Liver (tissue), 9 donors: ENCODE results near the gene PAMR1. TPM values are rescaled to one million over a fixed set of nuclear protein-coding genes. Genes with fewer than 3 reads are reported as not detected.

Experiments
- DNase-seq: peaks from one replicate; pipeline ENCODE4 v3.0.0-alpha.2; 2017; ENCODE audit warnings: low spot score
- H3K27ac ChIP-seq, 2 donors: one replicate each; pipeline ENCODE4 v1.7.0; 2013; ENCODE audit warnings: inconsistent platforms in 2 of 2, low read length in 2 of 2, control low read depth in 1 of 2, low read depth in 1 of 2, mild to moderate bottlenecking in 1 of 2
- H3K27me3 ChIP-seq, 4 donors: one replicate each; pipeline versions ENCODE4 v1.6.1 to v1.7.0; 2013; ENCODE audit warnings: low read length in 3 of 4, inconsistent platforms in 1 of 4, mild to moderate bottlenecking in 1 of 4, moderate library complexity in 1 of 4; ENCODE audit not compliant: control insufficient read depth in 4 of 4, insufficient read depth in 4 of 4
- H3K36me3 ChIP-seq, 4 donors: one replicate each; pipeline versions ENCODE4 v1.6.1 to v1.7.0; 2013; ENCODE audit warnings: low read length in 3 of 4, mild to moderate bottlenecking in 3 of 4, low read depth in 1 of 4, moderate library complexity in 1 of 4; ENCODE audit not compliant: control insufficient read depth in 4 of 4, insufficient read depth in 3 of 4
- H3K4me1 ChIP-seq, 4 donors: one replicate each; pipeline versions ENCODE4 v1.6.1 to v1.7.0; 2013; ENCODE audit warnings: low read length in 3 of 4, mild to moderate bottlenecking in 3 of 4, moderate library complexity in 1 of 4; ENCODE audit not compliant: control insufficient read depth in 4 of 4, insufficient read depth in 4 of 4
- H3K4me3 ChIP-seq, 3 donors: one replicate each; pipeline versions ENCODE4 v1.6.1 to v1.7.0; 2013; ENCODE audit warnings: low read length in 3 of 3, control low read depth in 1 of 3, low read depth in 1 of 3, mild to moderate bottlenecking in 1 of 3
- H3K9ac ChIP-seq, 2 donors: one replicate each; pipeline ENCODE4 v1.7.0; 2013; ENCODE audit warnings: low read length in 2 of 2, mild to moderate bottlenecking in 2 of 2, moderate library complexity in 2 of 2, control low read depth in 1 of 2, low read depth in 1 of 2
- H3K9me3 ChIP-seq, 4 donors: one replicate each; pipeline versions ENCODE4 v1.6.1 to v1.7.0; 2013; ENCODE audit warnings: low read length in 3 of 4; ENCODE audit not compliant: control insufficient read depth in 4 of 4
- EGR1 ChIP-seq, 2 donors: IDR thresholded peaks; 2 replicates each; pipeline ENCODE4 v1.6.1; 2016 to 2018; ENCODE audit warnings: antibody characterized with exemption in 2 of 2, low read depth in 2 of 2
- FOXA1 ChIP-seq: IDR thresholded peaks from 2 replicates; pipeline ENCODE4 v1.6.1; 2016; ENCODE audit warnings: antibody characterized with exemption
- FOXA2 ChIP-seq: IDR thresholded peaks from 2 replicates; pipeline ENCODE4 v1.6.1; 2016; ENCODE audit warnings: antibody characterized with exemption
- GABPA ChIP-seq, 2 donors: IDR thresholded peaks in 1 of 2; conservative IDR thresholded peaks in 1 of 2; 2 replicates each; pipeline ENCODE4 v1.6.1; 2016; ENCODE audit warnings: antibody characterized with exemption in 2 of 2, mild to moderate bottlenecking in 1 of 2, moderate library complexity in 1 of 2
- HNF4A ChIP-seq, 2 donors: conservative IDR thresholded peaks; 2 replicates each; pipeline ENCODE4 v1.6.1; 2016; ENCODE audit warnings: antibody characterized with exemption in 2 of 2, mild to moderate bottlenecking in 2 of 2
- HNF4G ChIP-seq: IDR thresholded peaks from 2 replicates; pipeline ENCODE4 v1.6.1; 2016; ENCODE audit warnings: antibody characterized with exemption
- JUND ChIP-seq, 2 donors: IDR thresholded peaks; 2 replicates each; pipeline ENCODE4 v1.6.1; 2016; ENCODE audit warnings: antibody characterized with exemption in 2 of 2
- NR2F2 ChIP-seq: IDR thresholded peaks from 2 replicates; pipeline ENCODE4 v1.6.1; 2016; ENCODE audit warnings: antibody characterized with exemption
- RAD21 ChIP-seq, 2 donors: IDR thresholded peaks; 2 replicates each; pipeline ENCODE4 v1.6.1; 2016; ENCODE audit warnings: antibody characterized with exemption in 2 of 2, mild to moderate bottlenecking in 2 of 2
- RXRA ChIP-seq, 2 donors: IDR thresholded peaks; 2 replicates each; pipeline ENCODE4 v1.6.1; 2017 to 2018; ENCODE audit warnings: antibody characterized with exemption in 2 of 2, mild to moderate bottlenecking in 1 of 2
- SP1 ChIP-seq: IDR thresholded peaks from 2 replicates; pipeline ENCODE4 v1.6.1; 2018; ENCODE audit warnings: antibody characterized with exemption, mild to moderate bottlenecking
- TAF1 ChIP-seq: conservative IDR thresholded peaks from 2 replicates; pipeline ENCODE4 v1.6.1; 2016; ENCODE audit warnings: antibody characterized with exemption, mild to moderate bottlenecking
- YY1 ChIP-seq: IDR thresholded peaks from 2 replicates; pipeline ENCODE4 v1.6.1; 2016; ENCODE audit warnings: antibody characterized with exemption, mild to moderate bottlenecking
- WGBS: extraction: QIAGEN DNeasy Blood & Tissue Kit; methylation state at CpG from one replicate; pipeline ENCODE4 v1.1.7; 2013; 5-methylcytosine and 5-hydroxymethylcytosine counted together
- polyA plus RNA-seq, 2 donors: library from polyadenylated mRNA; stranded (reverse) in 1 of 2; unstranded in 1 of 2; fragments of 200-250 nt in 1 of 2; fragments of >200 nt in 1 of 2; fragmentation: Nextera tagmentation in 1 of 2; extraction: Ambion mirVana in 1 of 2; gene quantifications; one replicate each; pipeline versions ENCODE4 v1.2.1 to v1.2.3, GENCODE V29; 2013 to 2015
- total RNA-seq, 2 donors: library from RNA; depleted of rRNA; stranded (reverse); fragments of >200 nt; gene quantifications; one replicate each; pipeline ENCODE4 v1.2.3, GENCODE V29; 2014
- TF ChIP-seq, protein P1 (sequence below): fragments of 150-350 bp; IDR thresholded peaks from 2 replicates; pipeline ENCODE4 v1.5.1; 2017; ENCODE audit warnings: improper control_type of control experiment, low read depth, low read length; ENCODE audit not compliant: missing input control
- TF ChIP-seq, protein P2 (sequence below): IDR thresholded peaks from 2 replicates; pipeline ENCODE4 v1.6.1; 2016; ENCODE audit warnings: antibody characterized with exemption
- TF ChIP-seq, protein P3 (sequence below): IDR thresholded peaks from 2 replicates; pipeline ENCODE4 v1.6.1; 2016; ENCODE audit warnings: antibody characterized with exemption, mild to moderate bottlenecking
- TF ChIP-seq, protein P4 (sequence below): IDR thresholded peaks from 2 replicates; pipeline ENCODE4 v1.6.1; 2016; ENCODE audit warnings: antibody characterized with exemption
- donor health status: healthy.
- donor health status: healthy.
- donor health status: healthy.
- donor health status: healthy.
- donor health status: healthy.

The PAMR1 gene
- total and polyA plus RNA-seq, 4 donors, result 2.0 to 5.0 (median 2.8) TPM

DNA sequence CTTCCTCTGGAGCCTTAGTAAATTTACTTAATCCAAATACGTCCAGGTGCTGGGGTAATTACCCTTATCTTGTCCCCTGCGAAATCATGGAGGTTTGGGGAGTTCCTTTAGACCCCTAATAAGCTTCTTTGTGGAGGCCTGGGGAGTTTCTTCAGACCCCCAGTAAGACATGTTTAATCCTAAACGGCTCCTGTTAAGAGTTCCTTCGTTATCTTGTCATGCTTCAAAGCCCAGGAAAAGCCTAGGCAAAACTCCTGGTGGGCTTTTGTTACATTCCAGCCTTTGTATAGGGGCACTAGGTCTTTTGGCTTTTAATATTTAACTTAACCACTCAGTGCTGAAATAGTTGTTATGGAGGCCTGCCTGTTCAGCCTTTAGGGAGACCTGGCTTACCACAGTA is 18.1 kb upstream of the PAMR1 start:
- Histone ChIP-seq H3K27me3 (no peaks in the 10 kb centered on the region), H3K9ac (no peak overlapping the region), H3K4me1 (no peaks in the 10 kb centered on the region), H3K27ac (no peak overlapping the region), H3K4me3 (no peak overlapping the region), H3K9me3 (no peaks in the 10 kb centered on the region), H3K36me3 (no peaks in the 10 kb centered on the region)
- no peak for DNase-seq
- 72% methylated on average over 4 of the region's 4 CpGs for WGBS
- TF ChIP-seq TAF1, result no peak
- no peak for TF ChIP-seq FOXA1
- TF ChIP-seq, protein P1, sequence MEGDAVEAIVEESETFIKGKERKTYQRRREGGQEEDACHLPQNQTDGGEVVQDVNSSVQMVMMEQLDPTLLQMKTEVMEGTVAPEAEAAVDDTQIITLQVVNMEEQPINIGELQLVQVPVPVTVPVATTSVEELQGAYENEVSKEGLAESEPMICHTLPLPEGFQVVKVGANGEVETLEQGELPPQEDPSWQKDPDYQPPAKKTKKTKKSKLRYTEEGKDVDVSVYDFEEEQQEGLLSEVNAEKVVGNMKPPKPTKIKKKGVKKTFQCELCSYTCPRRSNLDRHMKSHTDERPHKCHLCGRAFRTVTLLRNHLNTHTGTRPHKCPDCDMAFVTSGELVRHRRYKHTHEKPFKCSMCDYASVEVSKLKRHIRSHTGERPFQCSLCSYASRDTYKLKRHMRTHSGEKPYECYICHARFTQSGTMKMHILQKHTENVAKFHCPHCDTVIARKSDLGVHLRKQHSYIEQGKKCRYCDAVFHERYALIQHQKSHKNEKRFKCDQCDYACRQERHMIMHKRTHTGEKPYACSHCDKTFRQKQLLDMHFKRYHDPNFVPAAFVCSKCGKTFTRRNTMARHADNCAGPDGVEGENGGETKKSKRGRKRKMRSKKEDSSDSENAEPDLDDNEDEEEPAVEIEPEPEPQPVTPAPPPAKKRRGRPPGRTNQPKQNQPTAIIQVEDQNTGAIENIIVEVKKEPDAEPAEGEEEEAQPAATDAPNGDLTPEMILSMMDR, result no peak
- TF ChIP-seq HNF4G, result no peak
- TF ChIP-seq RXRA (IDR thresholded peaks at IDR 0.05), result no peak
- no peak for TF ChIP-seq GABPA (IDR thresholded peaks at IDR 0.05 in 1 of 2, conservative IDR thresholded peaks at IDR 0.05 in 1 of 2)
- TF ChIP-seq YY1, result no peak
- no peak for TF ChIP-seq SP1
- no peak for TF ChIP-seq HNF4A (conservative IDR thresholded peaks at IDR 0.05)
- TF ChIP-seq EGR1 (IDR thresholded peaks at IDR 0.05; ENCODE audit: low read depth in 2 of 2), result no peak
- no peak for TF ChIP-seq RAD21 (IDR thresholded peaks at IDR 0.05)
- TF ChIP-seq NR2F2, result no peak
- TF ChIP-seq FOXA2, result no peak
- TF ChIP-seq, protein P2, sequence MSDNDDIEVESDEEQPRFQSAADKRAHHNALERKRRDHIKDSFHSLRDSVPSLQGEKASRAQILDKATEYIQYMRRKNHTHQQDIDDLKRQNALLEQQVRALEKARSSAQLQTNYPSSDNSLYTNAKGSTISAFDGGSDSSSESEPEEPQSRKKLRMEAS, result no peak

DNA sequence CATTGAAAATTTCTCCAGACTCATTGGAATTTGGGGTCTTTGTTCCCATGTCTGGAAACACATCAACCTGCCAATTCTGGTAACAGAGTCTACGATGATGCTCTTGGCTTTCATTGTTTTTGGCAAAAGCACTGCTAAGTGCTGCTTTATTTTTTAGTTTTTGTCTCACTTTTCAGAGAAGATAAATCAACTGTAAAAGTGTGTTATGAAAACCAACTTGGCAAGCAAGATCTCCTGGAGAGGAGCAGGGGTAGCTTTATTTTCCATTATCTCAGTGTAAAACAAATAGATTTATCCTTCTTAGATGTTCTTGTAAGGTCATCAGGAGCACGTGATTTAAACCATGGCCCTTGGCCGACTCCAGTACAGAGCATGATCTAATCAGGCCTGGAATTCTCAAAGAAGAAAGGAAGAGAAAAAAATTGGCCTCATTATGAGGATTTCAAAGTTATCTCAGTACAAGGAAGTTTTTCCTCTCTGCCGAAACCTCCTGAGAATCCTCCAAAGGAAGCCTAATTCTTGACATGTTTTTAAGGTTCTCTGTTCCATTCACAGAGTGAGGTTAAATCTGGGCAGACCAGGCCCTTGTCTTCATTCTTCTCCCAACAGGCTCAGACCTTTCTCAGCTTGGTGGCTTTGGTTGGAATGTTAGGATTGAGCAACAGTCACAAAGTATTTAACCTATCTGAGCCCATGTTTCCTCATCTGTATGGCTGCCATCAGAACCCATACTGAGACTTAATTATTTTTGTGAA is 16.4 kb upstream of the PAMR1 start:
- H3K9me3 ChIP-seq, result no peaks in the 10 kb centered on the region
- no peak overlapping the region for H3K4me3 ChIP-seq
- H3K36me3 ChIP-seq, result no peaks in the 10 kb centered on the region
- WGBS, result 54% methylated on average over 4 of the region's 4 CpGs
- H3K9ac ChIP-seq, result no peak overlapping the region
- H3K27me3 ChIP-seq, result no peaks in the 10 kb centered on the region
- TF ChIP-seq RXRA (IDR thresholded peaks at IDR 0.05) (peak in 1 of 2 donors; percentile 7), EGR1 (IDR thresholded peaks at IDR 0.05; ENCODE audit: low read depth in 2 of 2) (no peak)
- no peak overlapping the region for H3K27ac ChIP-seq
- DNase-seq, result no peak
- H3K4me1 ChIP-seq, result no peaks in the 10 kb centered on the region

DNA sequence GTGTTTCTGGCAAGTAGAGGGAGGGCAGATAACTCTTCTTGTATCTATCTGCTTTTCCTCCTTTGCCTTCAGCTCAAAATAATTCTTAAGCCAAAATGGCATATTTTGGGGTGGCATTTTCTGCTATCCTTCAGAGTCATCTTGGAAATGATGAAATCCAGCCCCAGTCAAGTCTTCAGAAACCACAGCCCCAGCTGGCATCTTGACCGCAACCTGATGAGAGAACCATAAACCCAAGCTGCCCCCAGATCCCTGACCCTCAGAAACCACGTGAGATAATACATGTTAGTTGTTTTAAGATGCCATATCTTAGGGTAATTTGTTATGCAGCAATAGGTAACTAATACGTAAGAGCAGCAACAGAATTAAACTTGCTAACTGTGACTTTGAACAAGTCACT is 15.1 kb upstream of the PAMR1 start:
- Histone ChIP-seq H3K4me1 (no peaks in the 10 kb centered on the region), H3K4me3 (no peak overlapping the region), H3K9ac (no peak overlapping the region), H3K27ac (no peak overlapping the region), H3K36me3 (no peaks in the 10 kb centered on the region), H3K27me3 (no peaks in the 10 kb centered on the region), H3K9me3 (no peaks in the 10 kb centered on the region)
- no peak for DNase-seq
- no peak for TF ChIP-seq SP1
- no peak for TF ChIP-seq FOXA1
- TF ChIP-seq, protein P2, result no peak
- TF ChIP-seq, protein P3, sequence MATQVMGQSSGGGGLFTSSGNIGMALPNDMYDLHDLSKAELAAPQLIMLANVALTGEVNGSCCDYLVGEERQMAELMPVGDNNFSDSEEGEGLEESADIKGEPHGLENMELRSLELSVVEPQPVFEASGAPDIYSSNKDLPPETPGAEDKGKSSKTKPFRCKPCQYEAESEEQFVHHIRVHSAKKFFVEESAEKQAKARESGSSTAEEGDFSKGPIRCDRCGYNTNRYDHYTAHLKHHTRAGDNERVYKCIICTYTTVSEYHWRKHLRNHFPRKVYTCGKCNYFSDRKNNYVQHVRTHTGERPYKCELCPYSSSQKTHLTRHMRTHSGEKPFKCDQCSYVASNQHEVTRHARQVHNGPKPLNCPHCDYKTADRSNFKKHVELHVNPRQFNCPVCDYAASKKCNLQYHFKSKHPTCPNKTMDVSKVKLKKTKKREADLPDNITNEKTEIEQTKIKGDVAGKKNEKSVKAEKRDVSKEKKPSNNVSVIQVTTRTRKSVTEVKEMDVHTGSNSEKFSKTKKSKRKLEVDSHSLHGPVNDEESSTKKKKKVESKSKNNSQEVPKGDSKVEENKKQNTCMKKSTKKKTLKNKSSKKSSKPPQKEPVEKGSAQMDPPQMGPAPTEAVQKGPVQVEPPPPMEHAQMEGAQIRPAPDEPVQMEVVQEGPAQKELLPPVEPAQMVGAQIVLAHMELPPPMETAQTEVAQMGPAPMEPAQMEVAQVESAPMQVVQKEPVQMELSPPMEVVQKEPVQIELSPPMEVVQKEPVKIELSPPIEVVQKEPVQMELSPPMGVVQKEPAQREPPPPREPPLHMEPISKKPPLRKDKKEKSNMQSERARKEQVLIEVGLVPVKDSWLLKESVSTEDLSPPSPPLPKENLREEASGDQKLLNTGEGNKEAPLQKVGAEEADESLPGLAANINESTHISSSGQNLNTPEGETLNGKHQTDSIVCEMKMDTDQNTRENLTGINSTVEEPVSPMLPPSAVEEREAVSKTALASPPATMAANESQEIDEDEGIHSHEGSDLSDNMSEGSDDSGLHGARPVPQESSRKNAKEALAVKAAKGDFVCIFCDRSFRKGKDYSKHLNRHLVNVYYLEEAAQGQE, result no peak
- no peak for TF ChIP-seq GABPA (IDR thresholded peaks at IDR 0.05 in 1 of 2, conservative IDR thresholded peaks at IDR 0.05 in 1 of 2)
- TF ChIP-seq FOXA2, result no peak
- no peak for TF ChIP-seq TAF1
- no peak for TF ChIP-seq YY1
- TF ChIP-seq, protein P4, sequence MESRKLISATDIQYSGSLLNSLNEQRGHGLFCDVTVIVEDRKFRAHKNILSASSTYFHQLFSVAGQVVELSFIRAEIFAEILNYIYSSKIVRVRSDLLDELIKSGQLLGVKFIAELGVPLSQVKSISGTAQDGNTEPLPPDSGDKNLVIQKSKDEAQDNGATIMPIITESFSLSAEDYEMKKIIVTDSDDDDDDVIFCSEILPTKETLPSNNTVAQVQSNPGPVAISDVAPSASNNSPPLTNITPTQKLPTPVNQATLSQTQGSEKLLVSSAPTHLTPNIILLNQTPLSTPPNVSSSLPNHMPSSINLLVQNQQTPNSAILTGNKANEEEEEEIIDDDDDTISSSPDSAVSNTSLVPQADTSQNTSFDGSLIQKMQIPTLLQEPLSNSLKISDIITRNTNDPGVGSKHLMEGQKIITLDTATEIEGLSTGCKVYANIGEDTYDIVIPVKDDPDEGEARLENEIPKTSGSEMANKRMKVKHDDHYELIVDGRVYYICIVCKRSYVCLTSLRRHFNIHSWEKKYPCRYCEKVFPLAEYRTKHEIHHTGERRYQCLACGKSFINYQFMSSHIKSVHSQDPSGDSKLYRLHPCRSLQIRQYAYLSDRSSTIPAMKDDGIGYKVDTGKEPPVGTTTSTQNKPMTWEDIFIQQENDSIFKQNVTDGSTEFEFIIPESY, result no peak
- TF ChIP-seq HNF4G, result no peak
- no peak for TF ChIP-seq RXRA (IDR thresholded peaks at IDR 0.05)
- TF ChIP-seq, protein P1, result no peak
- TF ChIP-seq JUND (IDR thresholded peaks at IDR 0.05), result no peak
- 86% methylated on average over 3 of the region's 3 CpGs for WGBS
